Breast epithelium (tissue), 3 donors: ENCODE measurements around the gene XYLT1.

Source experiments
- POLR2A ChIP-seq: fragments of 450-650 bp; IDR thresholded peaks from one replicate; pipeline ENCODE4 v1.6.1; 2016; ENCODE audit warnings: antibody characterized with exemption, mild to moderate bottlenecking, moderate library complexity
- TF ChIP-seq, protein P1 (sequence below), 3 donors: fragments of 450-650 bp; IDR thresholded peaks; one replicate each; pipeline ENCODE4 v1.5.1; 2016 to 2017; ENCODE audit warnings: antibody characterized with exemption in 3 of 3, mild to moderate bottlenecking in 3 of 3, moderate library complexity in 3 of 3

GRCh38 chr16:17503331-17503730, 32.6 kb upstream of the XYLT1 start:
- TF ChIP-seq, protein P1, sequence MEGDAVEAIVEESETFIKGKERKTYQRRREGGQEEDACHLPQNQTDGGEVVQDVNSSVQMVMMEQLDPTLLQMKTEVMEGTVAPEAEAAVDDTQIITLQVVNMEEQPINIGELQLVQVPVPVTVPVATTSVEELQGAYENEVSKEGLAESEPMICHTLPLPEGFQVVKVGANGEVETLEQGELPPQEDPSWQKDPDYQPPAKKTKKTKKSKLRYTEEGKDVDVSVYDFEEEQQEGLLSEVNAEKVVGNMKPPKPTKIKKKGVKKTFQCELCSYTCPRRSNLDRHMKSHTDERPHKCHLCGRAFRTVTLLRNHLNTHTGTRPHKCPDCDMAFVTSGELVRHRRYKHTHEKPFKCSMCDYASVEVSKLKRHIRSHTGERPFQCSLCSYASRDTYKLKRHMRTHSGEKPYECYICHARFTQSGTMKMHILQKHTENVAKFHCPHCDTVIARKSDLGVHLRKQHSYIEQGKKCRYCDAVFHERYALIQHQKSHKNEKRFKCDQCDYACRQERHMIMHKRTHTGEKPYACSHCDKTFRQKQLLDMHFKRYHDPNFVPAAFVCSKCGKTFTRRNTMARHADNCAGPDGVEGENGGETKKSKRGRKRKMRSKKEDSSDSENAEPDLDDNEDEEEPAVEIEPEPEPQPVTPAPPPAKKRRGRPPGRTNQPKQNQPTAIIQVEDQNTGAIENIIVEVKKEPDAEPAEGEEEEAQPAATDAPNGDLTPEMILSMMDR (IDR thresholded peaks at IDR 0.05), result no peak
- no peak for TF ChIP-seq POLR2A
